ENCODE data around the gene MAEA.

The MAEA gene

GRCh38 chr4:1362046-1362445, 72.4 kb downstream of the MAEA start:
- no peak for TF ChIP-seq MYC (IDR thresholded peaks at IDR 0.05; ENCODE audit: low read depth, low read length)
- TF ChIP-seq POLR2A (IDR thresholded peaks at IDR 0.05; ENCODE audit: extremely low read depth, insufficient read length): no peak
- TF ChIP-seq MAX (IDR thresholded peaks at IDR 0.05; ENCODE audit: low read depth, low read length): no peak
- no peak for TF ChIP-seq CTCF (IDR thresholded peaks at IDR 0.05; ENCODE audit: low read depth, low read length)
- no peak overlapping the region for H3K4me3 ChIP-seq (ENCODE audit: low read depth, low read length)
- no peak for DNase-seq (ENCODE audit: low read depth)

GRCh38 chr4:1362521-1362920, 72.8 kb downstream of the MAEA start:
- no peak overlapping the region for H3K4me3 ChIP-seq (ENCODE audit: low read depth, low read length)
- TF ChIP-seq MAX (IDR thresholded peaks at IDR 0.05; ENCODE audit: low read depth, low read length): no peak
- no peak for DNase-seq (ENCODE audit: low read depth)

GRCh38 chr4:1363513-1363912, 73.8 kb downstream of the MAEA start:
- TF ChIP-seq CTCF (IDR thresholded peaks at IDR 0.05; ENCODE audit: low read depth, low read length): no peak
- no peak for TF ChIP-seq POLR2A (IDR thresholded peaks at IDR 0.05; ENCODE audit: extremely low read depth, insufficient read length)
- TF ChIP-seq MYC (IDR thresholded peaks at IDR 0.05; ENCODE audit: low read depth, low read length): no peak
- no peak for TF ChIP-seq MAX (IDR thresholded peaks at IDR 0.05; ENCODE audit: low read depth, low read length)
- H3K4me3 ChIP-seq (ENCODE audit: low read depth, low read length): no peak overlapping the region
- DNase-seq (ENCODE audit: low read depth): no peak

GRCh38 chr4:1364217-1364616, 74.5 kb downstream of the MAEA start:
- no peak for DNase-seq (ENCODE audit: low read depth)
- TF ChIP-seq POLR2A (IDR thresholded peaks at IDR 0.05; ENCODE audit: extremely low read depth, insufficient read length): no peak
- TF ChIP-seq MYC (IDR thresholded peaks at IDR 0.05; ENCODE audit: low read depth, low read length): no peak
- TF ChIP-seq MAX (IDR thresholded peaks at IDR 0.05; ENCODE audit: low read depth, low read length): no peak
- no peak for TF ChIP-seq CTCF (IDR thresholded peaks at IDR 0.05; ENCODE audit: low read depth, low read length)
- no peak overlapping the region for H3K4me3 ChIP-seq (ENCODE audit: low read depth, low read length)

GRCh38 chr4:1364748-1365147, 75.1 kb downstream of the MAEA start:
- no peak for DNase-seq (ENCODE audit: low read depth)
- TF ChIP-seq CTCF (IDR thresholded peaks at IDR 0.05; ENCODE audit: low read depth, low read length) (no peak), MAX (IDR thresholded peaks at IDR 0.05; ENCODE audit: low read depth, low read length) (no peak), MYC (IDR thresholded peaks at IDR 0.05; ENCODE audit: low read depth, low read length) (no peak), POLR2A (IDR thresholded peaks at IDR 0.05; ENCODE audit: extremely low read depth, insufficient read length) (no peak)
- no peak overlapping the region for H3K4me3 ChIP-seq (ENCODE audit: low read depth, low read length)

GRCh38 chr4:1365271-1366178, 75.8 kb downstream of the MAEA start:
- no peak overlapping the region for H3K4me3 ChIP-seq (ENCODE audit: low read depth, low read length)
- peak; percentile 48 for DNase-seq (ENCODE audit: low read depth)
- TF ChIP-seq CTCF (IDR thresholded peaks at IDR 0.05; ENCODE audit: low read depth, low read length) (peak; percentile 21), MYC (IDR thresholded peaks at IDR 0.05; ENCODE audit: low read depth, low read length) (no peak)

Measured in NB4 (cell line).